ENCODE measurements around the gene KCNQ2. TPM values are rescaled to one million over a fixed set of nuclear protein-coding genes. Genes with fewer than 3 reads are reported as not detected.

Gene KCNQ2
- total and polyA plus RNA-seq, 2 experiments from 2014 or later: 68.5 to 92.4 TPM

DNA sequence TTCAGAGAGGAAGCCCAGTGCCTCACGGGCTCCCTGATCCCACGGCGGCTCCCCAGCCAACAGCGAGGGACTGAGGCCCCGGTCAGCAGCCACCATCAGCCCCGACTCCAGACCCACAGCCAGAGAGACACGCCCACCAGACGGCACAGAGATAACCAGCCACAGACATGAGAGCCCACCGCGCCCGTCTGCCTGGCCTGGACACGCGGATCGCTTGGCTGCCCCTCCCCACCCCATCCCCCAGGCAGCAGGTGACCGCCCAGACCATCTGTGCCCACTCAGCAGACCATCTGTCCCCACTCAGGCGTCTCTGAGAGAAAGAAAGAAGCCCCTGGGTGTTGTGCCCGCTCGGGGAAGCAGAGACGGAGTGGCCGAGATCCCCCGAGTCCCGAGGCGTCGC lies 55.8 kb downstream of the KCNQ2 start:
- TF ChIP-seq STAT1 (IDR thresholded peaks at IDR 0.05; ENCODE audit: unreplicated experiment) (no peak), EZH2phosphoT487 (IDR thresholded peaks at IDR 0.05; ENCODE audit: unreplicated experiment) (no peak), ZNF114 (CRISPR knock-in tag; IDR thresholded peaks at IDR 0.05) (no peak), ZNF331 (CRISPR knock-in tag; IDR thresholded peaks at IDR 0.05; ENCODE audit: low read depth) (no peak), JUNB (IDR thresholded peaks at IDR 0.05; ENCODE audit: unreplicated experiment) (no peak), CREB1 (CRISPR knock-in tag; IDR thresholded peaks at IDR 0.05; ENCODE audit: low read depth) (no peak), EZH2 (IDR thresholded peaks at IDR 0.05; ENCODE audit: low read depth, unreplicated experiment) (no peak), NANOG (IDR thresholded peaks at IDR 0.05; ENCODE audit: borderline replicate concordance) (no peak), POLR2AphosphoS5 (IDR thresholded peaks at IDR 0.05; ENCODE audit: low read depth) (no peak)
- TF ChIP-seq, protein P1, sequence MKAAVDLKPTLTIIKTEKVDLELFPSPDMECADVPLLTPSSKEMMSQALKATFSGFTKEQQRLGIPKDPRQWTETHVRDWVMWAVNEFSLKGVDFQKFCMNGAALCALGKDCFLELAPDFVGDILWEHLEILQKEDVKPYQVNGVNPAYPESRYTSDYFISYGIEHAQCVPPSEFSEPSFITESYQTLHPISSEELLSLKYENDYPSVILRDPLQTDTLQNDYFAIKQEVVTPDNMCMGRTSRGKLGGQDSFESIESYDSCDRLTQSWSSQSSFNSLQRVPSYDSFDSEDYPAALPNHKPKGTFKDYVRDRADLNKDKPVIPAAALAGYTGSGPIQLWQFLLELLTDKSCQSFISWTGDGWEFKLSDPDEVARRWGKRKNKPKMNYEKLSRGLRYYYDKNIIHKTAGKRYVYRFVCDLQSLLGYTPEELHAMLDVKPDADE (IDR thresholded peaks at IDR 0.05): no peak
- TF ChIP-seq, protein P2, sequence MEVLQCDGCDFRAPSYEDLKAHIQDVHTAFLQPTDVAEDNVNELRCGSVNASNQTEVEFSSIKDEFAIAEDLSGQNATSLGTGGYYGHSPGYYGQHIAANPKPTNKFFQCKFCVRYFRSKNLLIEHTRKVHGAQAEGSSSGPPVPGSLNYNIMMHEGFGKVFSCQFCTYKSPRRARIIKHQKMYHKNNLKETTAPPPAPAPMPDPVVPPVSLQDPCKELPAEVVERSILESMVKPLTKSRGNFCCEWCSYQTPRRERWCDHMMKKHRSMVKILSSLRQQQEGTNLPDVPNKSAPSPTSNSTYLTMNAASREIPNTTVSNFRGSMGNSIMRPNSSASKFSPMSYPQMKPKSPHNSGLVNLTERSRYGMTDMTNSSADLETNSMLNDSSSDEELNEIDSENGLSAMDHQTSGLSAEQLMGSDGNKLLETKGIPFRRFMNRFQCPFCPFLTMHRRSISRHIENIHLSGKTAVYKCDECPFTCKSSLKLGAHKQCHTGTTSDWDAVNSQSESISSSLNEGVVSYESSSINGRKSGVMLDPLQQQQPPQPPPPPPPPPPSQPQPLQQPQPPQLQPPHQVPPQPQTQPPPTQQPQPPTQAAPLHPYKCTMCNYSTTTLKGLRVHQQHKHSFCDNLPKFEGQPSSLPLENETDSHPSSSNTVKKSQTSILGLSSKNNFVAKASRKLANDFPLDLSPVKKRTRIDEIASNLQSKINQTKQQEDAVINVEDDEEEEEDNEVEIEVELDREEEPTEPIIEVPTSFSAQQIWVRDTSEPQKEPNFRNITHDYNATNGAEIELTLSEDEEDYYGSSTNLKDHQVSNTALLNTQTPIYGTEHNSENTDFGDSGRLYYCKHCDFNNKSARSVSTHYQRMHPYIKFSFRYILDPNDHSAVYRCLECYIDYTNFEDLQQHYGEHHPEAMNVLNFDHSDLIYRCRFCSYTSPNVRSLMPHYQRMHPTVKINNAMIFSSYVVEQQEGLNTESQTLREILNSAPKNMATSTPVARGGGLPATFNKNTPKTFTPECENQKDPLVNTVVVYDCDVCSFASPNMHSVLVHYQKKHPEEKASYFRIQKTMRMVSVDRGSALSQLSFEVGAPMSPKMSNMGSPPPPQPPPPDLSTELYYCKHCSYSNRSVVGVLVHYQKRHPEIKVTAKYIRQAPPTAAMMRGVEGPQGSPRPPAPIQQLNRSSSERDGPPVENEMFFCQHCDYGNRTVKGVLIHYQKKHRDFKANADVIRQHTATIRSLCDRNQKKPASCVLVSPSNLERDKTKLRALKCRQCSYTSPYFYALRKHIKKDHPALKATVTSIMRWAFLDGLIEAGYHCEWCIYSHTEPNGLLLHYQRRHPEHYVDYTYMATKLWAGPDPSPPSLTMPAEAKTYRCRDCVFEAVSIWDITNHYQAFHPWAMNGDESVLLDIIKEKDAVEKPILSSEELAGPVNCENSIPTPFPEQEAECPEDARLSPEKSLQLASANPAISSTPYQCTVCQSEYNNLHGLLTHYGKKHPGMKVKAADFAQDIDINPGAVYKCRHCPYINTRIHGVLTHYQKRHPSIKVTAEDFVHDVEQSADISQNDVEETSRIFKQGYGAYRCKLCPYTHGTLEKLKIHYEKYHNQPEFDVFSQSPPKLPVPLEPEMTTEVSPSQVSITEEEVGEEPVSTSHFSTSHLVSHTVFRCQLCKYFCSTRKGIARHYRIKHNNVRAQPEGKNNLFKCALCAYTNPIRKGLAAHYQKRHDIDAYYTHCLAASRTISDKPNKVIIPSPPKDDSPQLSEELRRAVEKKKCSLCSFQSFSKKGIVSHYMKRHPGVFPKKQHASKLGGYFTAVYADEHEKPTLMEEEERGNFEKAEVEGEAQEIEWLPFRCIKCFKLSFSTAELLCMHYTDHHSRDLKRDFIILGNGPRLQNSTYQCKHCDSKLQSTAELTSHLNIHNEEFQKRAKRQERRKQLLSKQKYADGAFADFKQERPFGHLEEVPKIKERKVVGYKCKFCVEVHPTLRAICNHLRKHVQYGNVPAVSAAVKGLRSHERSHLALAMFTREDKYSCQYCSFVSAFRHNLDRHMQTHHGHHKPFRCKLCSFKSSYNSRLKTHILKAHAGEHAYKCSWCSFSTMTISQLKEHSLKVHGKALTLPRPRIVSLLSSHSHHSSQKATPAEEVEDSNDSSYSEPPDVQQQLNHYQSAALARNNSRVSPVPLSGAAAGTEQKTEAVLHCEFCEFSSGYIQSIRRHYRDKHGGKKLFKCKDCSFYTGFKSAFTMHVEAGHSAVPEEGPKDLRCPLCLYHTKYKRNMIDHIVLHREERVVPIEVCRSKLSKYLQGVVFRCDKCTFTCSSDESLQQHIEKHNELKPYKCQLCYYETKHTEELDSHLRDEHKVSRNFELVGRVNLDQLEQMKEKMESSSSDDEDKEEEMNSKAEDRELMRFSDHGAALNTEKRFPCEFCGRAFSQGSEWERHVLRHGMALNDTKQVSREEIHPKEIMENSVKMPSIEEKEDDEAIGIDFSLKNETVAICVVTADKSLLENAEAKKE (CRISPR knock-in tag; IDR thresholded peaks at IDR 0.05): no peak
- TF ChIP-seq, protein P3, sequence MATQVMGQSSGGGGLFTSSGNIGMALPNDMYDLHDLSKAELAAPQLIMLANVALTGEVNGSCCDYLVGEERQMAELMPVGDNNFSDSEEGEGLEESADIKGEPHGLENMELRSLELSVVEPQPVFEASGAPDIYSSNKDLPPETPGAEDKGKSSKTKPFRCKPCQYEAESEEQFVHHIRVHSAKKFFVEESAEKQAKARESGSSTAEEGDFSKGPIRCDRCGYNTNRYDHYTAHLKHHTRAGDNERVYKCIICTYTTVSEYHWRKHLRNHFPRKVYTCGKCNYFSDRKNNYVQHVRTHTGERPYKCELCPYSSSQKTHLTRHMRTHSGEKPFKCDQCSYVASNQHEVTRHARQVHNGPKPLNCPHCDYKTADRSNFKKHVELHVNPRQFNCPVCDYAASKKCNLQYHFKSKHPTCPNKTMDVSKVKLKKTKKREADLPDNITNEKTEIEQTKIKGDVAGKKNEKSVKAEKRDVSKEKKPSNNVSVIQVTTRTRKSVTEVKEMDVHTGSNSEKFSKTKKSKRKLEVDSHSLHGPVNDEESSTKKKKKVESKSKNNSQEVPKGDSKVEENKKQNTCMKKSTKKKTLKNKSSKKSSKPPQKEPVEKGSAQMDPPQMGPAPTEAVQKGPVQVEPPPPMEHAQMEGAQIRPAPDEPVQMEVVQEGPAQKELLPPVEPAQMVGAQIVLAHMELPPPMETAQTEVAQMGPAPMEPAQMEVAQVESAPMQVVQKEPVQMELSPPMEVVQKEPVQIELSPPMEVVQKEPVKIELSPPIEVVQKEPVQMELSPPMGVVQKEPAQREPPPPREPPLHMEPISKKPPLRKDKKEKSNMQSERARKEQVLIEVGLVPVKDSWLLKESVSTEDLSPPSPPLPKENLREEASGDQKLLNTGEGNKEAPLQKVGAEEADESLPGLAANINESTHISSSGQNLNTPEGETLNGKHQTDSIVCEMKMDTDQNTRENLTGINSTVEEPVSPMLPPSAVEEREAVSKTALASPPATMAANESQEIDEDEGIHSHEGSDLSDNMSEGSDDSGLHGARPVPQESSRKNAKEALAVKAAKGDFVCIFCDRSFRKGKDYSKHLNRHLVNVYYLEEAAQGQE (IDR thresholded peaks at IDR 0.05; ENCODE audit: unreplicated experiment): no peak
- TF ChIP-seq, protein P4, sequence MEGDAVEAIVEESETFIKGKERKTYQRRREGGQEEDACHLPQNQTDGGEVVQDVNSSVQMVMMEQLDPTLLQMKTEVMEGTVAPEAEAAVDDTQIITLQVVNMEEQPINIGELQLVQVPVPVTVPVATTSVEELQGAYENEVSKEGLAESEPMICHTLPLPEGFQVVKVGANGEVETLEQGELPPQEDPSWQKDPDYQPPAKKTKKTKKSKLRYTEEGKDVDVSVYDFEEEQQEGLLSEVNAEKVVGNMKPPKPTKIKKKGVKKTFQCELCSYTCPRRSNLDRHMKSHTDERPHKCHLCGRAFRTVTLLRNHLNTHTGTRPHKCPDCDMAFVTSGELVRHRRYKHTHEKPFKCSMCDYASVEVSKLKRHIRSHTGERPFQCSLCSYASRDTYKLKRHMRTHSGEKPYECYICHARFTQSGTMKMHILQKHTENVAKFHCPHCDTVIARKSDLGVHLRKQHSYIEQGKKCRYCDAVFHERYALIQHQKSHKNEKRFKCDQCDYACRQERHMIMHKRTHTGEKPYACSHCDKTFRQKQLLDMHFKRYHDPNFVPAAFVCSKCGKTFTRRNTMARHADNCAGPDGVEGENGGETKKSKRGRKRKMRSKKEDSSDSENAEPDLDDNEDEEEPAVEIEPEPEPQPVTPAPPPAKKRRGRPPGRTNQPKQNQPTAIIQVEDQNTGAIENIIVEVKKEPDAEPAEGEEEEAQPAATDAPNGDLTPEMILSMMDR (conservative IDR thresholded peaks at IDR 0.05; ENCODE audit: low read depth in 2 of 2): no peak
- no peaks in the 10 kb centered on the region for H3K36me3 ChIP-seq (ENCODE audit: insufficient read depth)
- H3K4me1 ChIP-seq (ENCODE audit: insufficient read depth): no peaks in the 10 kb centered on the region
- no peaks in the 10 kb centered on the region for H3F3A ChIP-seq (replicated peaks; ENCODE audit: low read depth)
- no peaks in the 10 kb centered on the region for H3K36me3 Mint-ChIP-seq (ENCODE audit: low read depth)
- DNase-seq (ENCODE audit: low spot score) (no peak), ATAC-seq (no peak)
- no peak overlapping the region for H3K4me3 Mint-ChIP-seq
- no peak overlapping the region for H2AFZ ChIP-seq
- no peaks in the 10 kb centered on the region for H4K20me1 ChIP-seq (replicated peaks; ENCODE audit: insufficient read depth)
- no peaks in the 10 kb centered on the region for H3K9me3 Mint-ChIP-seq
- H3K4me3 ChIP-seq: no peak overlapping the region
- H3K27ac ChIP-seq (ENCODE audit: low read depth): no peak overlapping the region
- H3K4me1 Mint-ChIP-seq: peaks cover 9% of the 10 kb centered on the region
- H3K4me2 ChIP-seq: no peak overlapping the region
- peaks cover 1% of the 10 kb centered on the region for H3K27me3 Mint-ChIP-seq (ENCODE audit: insufficient read depth, low read depth, poor library complexity)
- no peaks in the 10 kb centered on the region for H3K9me2 ChIP-seq (ENCODE audit: insufficient read depth)
- no peak overlapping the region for H3K27ac Mint-ChIP-seq
- no peaks in the 10 kb centered on the region for H3K27me3 ChIP-seq (ENCODE audit: insufficient read depth)
- no peaks in the 10 kb centered on the region for H3K79me2 ChIP-seq (replicated peaks; ENCODE audit: insufficient read depth)

Data from GM23338 (cell line).